ENCODE data around the gene PIP5KL1.

- TF ChIP-seq POLR2A (IDR thresholded peaks at IDR 0.05) (peak; percentile 66), POLR2AphosphoS5 (IDR thresholded peaks at IDR 0.05) (peak; percentile 39 to 77 (median 68)), CTCF (IDR thresholded peaks at IDR 0.05) (peak in 1 of 5 experiments; percentile 16)
Observed at GRCh38 chr9:127977009-127977883, 46.7 kb upstream of the PIP5KL1 start.
